ENCODE data around the gene GPER1. TPM values are rescaled to one million over a fixed set of nuclear protein-coding genes. Genes with fewer than 3 reads are reported as not detected.

The GPER1 gene
- total and polyA plus RNA-seq, 2 donors = 1.9 to 12.7 TPM

- no peak overlapping the region for H3K4me3 ChIP-seq (ENCODE audit: low read depth, low read length)
- no peak for DNase-seq (ENCODE audit: extremely low spot score)
- 15% methylated on average over 17 of the region's 17 CpGs for whole genome bisulfite sequencing
- H3K4me1 ChIP-seq (ENCODE audit: insufficient read depth) = no peaks in the 10 kb centered on the region
- no peak overlapping the region for H3K27ac ChIP-seq (ENCODE audit: low read depth)
- no peaks in the 10 kb centered on the region for H3K36me3 ChIP-seq (ENCODE audit: insufficient read depth)
These were observed 35.8 kb downstream of the GPER1 start for GRCh38 chr7:1123715-1124114.

GRCh38 chr7:1124164-1124563 lies 36.3 kb downstream of the GPER1 start:
- 65% methylated on average over 11 of the region's 11 CpGs for WGBS
- H3K36me3 ChIP-seq (ENCODE audit: insufficient read depth) = no peaks in the 10 kb centered on the region
- DNase-seq (ENCODE audit: extremely low spot score) = no peak
- no peak overlapping the region for H3K27ac ChIP-seq (ENCODE audit: low read depth)
- H3K4me3 ChIP-seq (ENCODE audit: low read depth, low read length) = no peak overlapping the region
- no peaks in the 10 kb centered on the region for H3K4me1 ChIP-seq (ENCODE audit: insufficient read depth)

GRCh38 chr7:1124816-1125602 lies 37.1 kb downstream of the GPER1 start:
- no peak overlapping the region for H3K27ac ChIP-seq (ENCODE audit: low read depth)
- 65% methylated on average over 23 of the region's 23 CpGs for WGBS
- H3K36me3 ChIP-seq (ENCODE audit: insufficient read depth) = no peaks in the 10 kb centered on the region
- no peak for DNase-seq (ENCODE audit: extremely low spot score)
- H3K4me1 ChIP-seq (ENCODE audit: insufficient read depth) = no peaks in the 10 kb centered on the region
- no peak overlapping the region for H3K4me3 ChIP-seq (ENCODE audit: low read depth, low read length)

GRCh38 chr7:1125603-1125969 lies 37.7 kb downstream of the GPER1 start:
- no peak for DNase-seq (ENCODE audit: extremely low spot score)
- H3K4me1 ChIP-seq (ENCODE audit: insufficient read depth) = no peaks in the 10 kb centered on the region
- no peak overlapping the region for H3K4me3 ChIP-seq (ENCODE audit: low read depth, low read length)
- H3K27ac ChIP-seq (ENCODE audit: low read depth) = no peak overlapping the region
- 96% methylated on average over 16 of the region's 16 CpGs for WGBS
- H3K36me3 ChIP-seq (ENCODE audit: insufficient read depth) = no peaks in the 10 kb centered on the region

- Histone ChIP-seq H3K4me3 (ENCODE audit: low read depth, low read length) (no peak overlapping the region), H3K36me3 (ENCODE audit: insufficient read depth) (no peaks in the 10 kb centered on the region), H3K27ac (ENCODE audit: low read depth) (no peak overlapping the region), H3K4me1 (ENCODE audit: insufficient read depth) (no peaks in the 10 kb centered on the region)
- WGBS = 94% methylated on average over 7 of the region's 7 CpGs
- DNase-seq (ENCODE audit: extremely low spot score) = no peak
These were observed 39.1 kb downstream of the GPER1 start for GRCh38 chr7:1127001-1127400.

- H3K4me1 ChIP-seq (ENCODE audit: insufficient read depth) = no peaks in the 10 kb centered on the region
- DNase-seq (ENCODE audit: extremely low spot score) = no peak
- no peak overlapping the region for H3K27ac ChIP-seq (ENCODE audit: low read depth)
- H3K36me3 ChIP-seq (ENCODE audit: insufficient read depth) = no peaks in the 10 kb centered on the region
- no peak overlapping the region for H3K4me3 ChIP-seq (ENCODE audit: low read depth, low read length)
- 99% methylated on average over 11 of the region's 13 CpGs for WGBS
These were observed 41.5 kb downstream of the GPER1 start for GRCh38 chr7:1129431-1129830.

GRCh38 chr7:1130021-1130990 lies 42.4 kb downstream of the GPER1 start:
- Histone ChIP-seq H3K27ac (ENCODE audit: low read depth) (no peak overlapping the region), H3K4me3 (ENCODE audit: low read depth, low read length) (no peak overlapping the region), H3K4me1 (ENCODE audit: insufficient read depth) (no peaks in the 10 kb centered on the region), H3K36me3 (ENCODE audit: insufficient read depth) (no peaks in the 10 kb centered on the region)
- WGBS = 92% methylated on average over 26 of the region's 26 CpGs
- no peak for DNase-seq (ENCODE audit: extremely low spot score)

GRCh38 chr7:1131471-1132265 lies 43.8 kb downstream of the GPER1 start:
- H3K27ac ChIP-seq (ENCODE audit: low read depth) = no peak overlapping the region
- no peaks in the 10 kb centered on the region for H3K4me1 ChIP-seq (ENCODE audit: insufficient read depth)
- H3K36me3 ChIP-seq (ENCODE audit: insufficient read depth) = no peaks in the 10 kb centered on the region
- 80% methylated on average over 2 of the region's 2 CpGs for WGBS
- H3K4me3 ChIP-seq (ENCODE audit: low read depth, low read length) = no peak overlapping the region
- DNase-seq (ENCODE audit: extremely low spot score) = no peak

- 86% methylated on average over 7 of the region's 7 CpGs for WGBS
- Histone ChIP-seq H3K27ac (ENCODE audit: low read depth) (no peak overlapping the region), H3K36me3 (ENCODE audit: insufficient read depth) (no peaks in the 10 kb centered on the region), H3K4me3 (ENCODE audit: low read depth, low read length) (no peak overlapping the region), H3K4me1 (ENCODE audit: insufficient read depth) (no peaks in the 10 kb centered on the region)
- DNase-seq (ENCODE audit: extremely low spot score) = no peak
These were observed 47.0 kb downstream of the GPER1 start for GRCh38 chr7:1134951-1135350.

GRCh38 chr7:1136841-1137516 lies 49.1 kb downstream of the GPER1 start:
- DNase-seq (ENCODE audit: extremely low spot score) = no peak
- H3K4me1 ChIP-seq (ENCODE audit: insufficient read depth) = no peaks in the 10 kb centered on the region
- WGBS = 25% methylated on average over 9 of the region's 9 CpGs
- no peak overlapping the region for H3K27ac ChIP-seq (ENCODE audit: low read depth)
- H3K36me3 ChIP-seq (ENCODE audit: insufficient read depth) = no peaks in the 10 kb centered on the region
- H3K4me3 ChIP-seq (ENCODE audit: low read depth, low read length) = peak overlapping the region; percentile 79

- Histone ChIP-seq H3K27ac (ENCODE audit: low read depth) (no peak overlapping the region), H3K4me1 (ENCODE audit: insufficient read depth) (no peaks in the 10 kb centered on the region), H3K36me3 (ENCODE audit: insufficient read depth) (no peaks in the 10 kb centered on the region), H3K4me3 (ENCODE audit: low read depth, low read length) (peak overlapping the region; percentile 79)
- 9% methylated on average over 51 of the region's 51 CpGs for WGBS
- DNase-seq (ENCODE audit: extremely low spot score) = no peak
These were observed 49.7 kb downstream of the GPER1 start for GRCh38 chr7:1137517-1138167.

GRCh38 chr7:1140476-1141104 lies 52.7 kb downstream of the GPER1 start:
- 90% methylated on average over 4 of the region's 4 CpGs for WGBS
- Histone ChIP-seq H3K27ac (ENCODE audit: low read depth) (no peak overlapping the region), H3K4me1 (ENCODE audit: insufficient read depth) (no peaks in the 10 kb centered on the region), H3K4me3 (ENCODE audit: low read depth, low read length) (no peak overlapping the region), H3K36me3 (ENCODE audit: insufficient read depth) (no peaks in the 10 kb centered on the region)
- DNase-seq (ENCODE audit: extremely low spot score) = no peak

All from urinary bladder (tissue), 4 donors.